ENCODE measurements around the gene ZNF296.

GRCh38 chr19:45101806-45102205, 25.5 kb upstream of the ZNF296 start:
- TF ChIP-seq TCF12 (IDR thresholded peaks at IDR 0.05), result no peak
- TF ChIP-seq TCF12 (CRISPR knock-in tag; IDR thresholded peaks at IDR 0.05), result no peak
- no peak for TF ChIP-seq RAD21 (CRISPR knock-in tag; IDR thresholded peaks at IDR 0.05)
- TF ChIP-seq MNT (IDR thresholded peaks at IDR 0.05), result no peak
- TF ChIP-seq CTCF (CRISPR knock-in tag; IDR thresholded peaks at IDR 0.05), result no peak
- no peak for TF ChIP-seq ZNF644 (CRISPR knock-in tag; IDR thresholded peaks at IDR 0.05; ENCODE audit: low read depth)
- no peak for TF ChIP-seq PCBP2 (optimal IDR thresholded peaks at IDR 0.05; ENCODE audit: low read depth, low read length, poor library complexity, severe bottlenecking)
- no peak for TF ChIP-seq AGO2 (optimal IDR thresholded peaks at IDR 0.05; ENCODE audit: low read depth, low read length)
- TF ChIP-seq REL (CRISPR knock-in tag; conservative IDR thresholded peaks at IDR 0.05), result no peak
